Medulla oblongata (tissue), 1 donor: ENCODE measurements around the gene CCT6A.
"Not testable (repeated sequence)": the region's sequence is repeated elsewhere in the genome, so short reads cannot be mapped to it uniquely, and the experiment has no call there.

Experiments
- DNase-seq: peaks from one replicate; pipeline ENCODE4 v3.0.0-alpha.2; 2015; ENCODE audit errors: extremely low spot score

The CCT6A gene, protein sequence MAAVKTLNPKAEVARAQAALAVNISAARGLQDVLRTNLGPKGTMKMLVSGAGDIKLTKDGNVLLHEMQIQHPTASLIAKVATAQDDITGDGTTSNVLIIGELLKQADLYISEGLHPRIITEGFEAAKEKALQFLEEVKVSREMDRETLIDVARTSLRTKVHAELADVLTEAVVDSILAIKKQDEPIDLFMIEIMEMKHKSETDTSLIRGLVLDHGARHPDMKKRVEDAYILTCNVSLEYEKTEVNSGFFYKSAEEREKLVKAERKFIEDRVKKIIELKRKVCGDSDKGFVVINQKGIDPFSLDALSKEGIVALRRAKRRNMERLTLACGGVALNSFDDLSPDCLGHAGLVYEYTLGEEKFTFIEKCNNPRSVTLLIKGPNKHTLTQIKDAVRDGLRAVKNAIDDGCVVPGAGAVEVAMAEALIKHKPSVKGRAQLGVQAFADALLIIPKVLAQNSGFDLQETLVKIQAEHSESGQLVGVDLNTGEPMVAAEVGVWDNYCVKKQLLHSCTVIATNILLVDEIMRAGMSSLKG

DNA sequence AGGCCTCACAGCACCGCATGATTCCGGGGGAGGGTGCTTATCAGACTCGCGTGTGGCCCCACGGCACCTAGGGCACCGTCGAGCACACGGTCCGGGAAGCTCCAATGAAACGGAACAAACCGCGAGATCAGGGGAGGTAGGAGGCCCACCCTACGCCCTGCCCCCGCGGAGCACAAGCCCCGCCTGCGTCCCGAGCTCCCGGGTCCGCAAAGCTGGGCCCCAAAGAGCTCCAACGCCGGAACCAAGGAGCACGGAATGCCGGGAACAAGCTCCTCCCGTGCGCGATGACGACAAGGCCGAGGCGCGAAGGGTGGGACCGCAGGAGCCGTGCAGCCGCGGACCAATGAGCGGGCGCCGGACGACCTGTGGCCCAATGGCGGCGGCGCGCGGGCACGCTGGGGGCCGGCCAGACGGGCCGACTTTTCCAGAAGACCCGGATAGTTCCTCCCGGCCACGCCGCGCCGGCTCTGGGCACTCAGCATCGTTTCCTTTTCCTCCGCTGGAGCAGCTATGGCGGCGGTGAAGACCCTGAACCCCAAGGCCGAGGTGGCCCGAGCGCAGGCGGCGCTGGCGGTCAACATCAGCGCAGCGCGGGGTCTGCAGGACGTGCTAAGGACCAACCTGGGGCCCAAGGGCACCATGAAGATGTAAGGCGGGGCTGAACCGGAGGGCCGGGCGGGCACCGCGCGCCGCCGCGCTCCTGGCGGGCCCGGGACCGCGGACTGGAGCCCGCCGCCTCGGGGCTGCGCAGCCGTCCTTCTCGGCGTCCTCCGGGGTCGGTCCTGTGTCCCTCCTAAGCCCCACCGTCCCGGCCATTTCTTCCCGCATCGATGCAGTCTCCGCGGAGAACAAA lies at the start of gene CCT6A, which contains the start of gene PSPH:
CCT6A (plus strand) TSS at position 427 of the 853 bp plus-strand sequence; CDS start at position 511, 84 bp downstream.
PSPH (minus strand) TSS at position 106 of the 853 bp plus-strand sequence. CDS start 30,232 bp downstream, outside the sequence.
- peak; percentile 98 for DNase-seq

DNA sequence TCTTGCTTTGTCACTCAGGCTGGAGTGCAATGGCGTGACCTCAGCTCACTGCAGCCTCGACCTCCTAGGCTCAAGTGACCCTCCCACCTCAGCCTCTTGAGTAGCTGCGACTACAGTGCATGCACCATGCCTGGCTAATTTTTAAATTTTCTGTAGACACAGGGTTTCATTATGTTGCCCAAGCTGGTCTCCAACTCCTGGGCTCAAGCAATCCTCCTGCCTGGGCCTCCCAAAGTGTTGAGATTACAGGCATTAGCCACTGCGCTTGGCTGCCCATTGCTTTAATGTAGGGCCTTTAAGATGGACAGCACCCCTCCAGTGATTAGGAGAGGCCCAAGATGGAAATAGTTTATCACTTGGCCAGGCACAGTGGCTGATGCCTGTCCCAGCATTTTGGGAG lies 47.8 kb upstream of the CCT6A start:
- no peak for DNase-seq

DNA sequence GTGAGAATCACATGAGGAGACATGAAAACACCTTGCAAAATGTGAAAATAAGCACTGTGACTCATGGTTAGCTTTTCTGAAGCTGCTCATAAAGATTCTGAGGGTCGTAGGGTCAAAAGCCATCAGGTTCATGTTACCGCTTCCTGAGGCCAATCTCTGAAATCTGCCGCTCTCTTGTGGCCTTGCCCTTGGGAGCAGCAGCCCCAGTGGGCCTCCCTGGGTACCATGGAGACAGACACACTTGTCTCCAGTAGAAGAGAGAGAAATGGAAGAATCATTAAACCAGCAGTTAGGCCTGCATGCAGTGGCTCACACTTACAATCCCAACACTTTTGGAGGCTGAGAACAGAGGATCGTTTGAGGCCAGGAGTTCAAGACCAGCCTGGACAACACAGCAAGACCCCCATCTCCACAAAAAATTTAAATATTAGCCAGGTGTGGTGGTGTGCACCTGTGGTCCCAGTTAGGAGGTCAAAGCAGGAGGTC lies 44.4 kb upstream of the CCT6A start:
- no peak for DNase-seq

DNA sequence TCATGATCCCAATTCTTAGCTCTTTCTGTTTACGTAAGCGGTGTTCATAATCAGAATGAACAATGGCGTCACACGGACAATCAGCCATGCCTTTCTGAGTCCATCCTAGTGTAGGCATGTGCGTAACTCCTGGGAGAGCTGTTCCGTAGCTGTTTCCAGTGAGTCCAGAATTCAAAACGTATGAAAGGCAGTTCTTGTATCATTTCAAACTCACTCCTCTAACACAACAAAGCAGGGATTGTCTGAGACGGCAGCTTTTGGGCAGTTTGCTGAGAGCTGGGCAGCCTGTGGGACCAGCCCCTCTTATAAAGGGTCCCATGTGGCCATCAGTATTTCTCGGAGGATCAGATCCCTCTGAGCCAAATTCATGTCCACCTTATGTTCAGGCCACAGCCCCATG lies 43.7 kb upstream of the CCT6A start:
- peak; percentile 86 for DNase-seq

DNA sequence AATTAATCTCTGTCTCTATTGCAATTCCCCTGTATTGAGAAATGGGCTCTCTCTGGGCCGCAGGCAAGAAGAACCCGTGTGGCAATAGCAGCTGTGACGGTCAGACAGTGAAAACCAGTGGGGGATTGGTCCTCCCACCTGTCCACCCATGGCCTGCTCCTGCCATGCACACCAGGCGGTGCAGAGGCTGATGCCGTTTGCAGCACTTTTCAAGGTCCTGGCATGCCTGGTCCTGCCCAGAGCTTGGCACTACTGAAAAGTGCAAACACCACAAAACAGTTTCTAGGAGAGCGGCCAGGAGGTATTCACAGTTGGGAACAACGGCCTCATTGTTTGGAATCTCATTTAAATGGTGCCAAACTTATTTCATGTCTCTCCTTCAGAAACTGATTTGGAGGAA lies 41.9 kb upstream of the CCT6A start:
- peak; percentile 94 for DNase-seq

DNA sequence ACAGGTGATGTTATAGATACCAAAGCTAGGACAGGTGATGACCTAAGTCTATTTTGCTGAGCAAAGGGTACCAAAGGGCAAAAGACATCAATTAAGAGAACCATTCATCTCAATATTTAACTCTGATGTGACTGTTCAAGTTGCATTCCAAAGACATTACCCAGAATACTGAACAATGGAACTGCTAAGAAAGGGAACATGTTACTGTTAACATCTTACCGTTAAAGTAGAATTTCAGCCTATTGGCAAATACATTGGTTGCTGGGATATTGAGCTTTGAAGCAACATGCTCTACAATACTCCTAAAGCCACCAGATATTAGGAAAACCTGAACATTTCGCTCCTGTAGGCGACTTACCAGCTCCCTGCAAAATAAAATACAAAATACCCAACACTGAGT lies 34.5 kb upstream of the CCT6A start:
- not testable (repeated sequence) for DNase-seq

DNA sequence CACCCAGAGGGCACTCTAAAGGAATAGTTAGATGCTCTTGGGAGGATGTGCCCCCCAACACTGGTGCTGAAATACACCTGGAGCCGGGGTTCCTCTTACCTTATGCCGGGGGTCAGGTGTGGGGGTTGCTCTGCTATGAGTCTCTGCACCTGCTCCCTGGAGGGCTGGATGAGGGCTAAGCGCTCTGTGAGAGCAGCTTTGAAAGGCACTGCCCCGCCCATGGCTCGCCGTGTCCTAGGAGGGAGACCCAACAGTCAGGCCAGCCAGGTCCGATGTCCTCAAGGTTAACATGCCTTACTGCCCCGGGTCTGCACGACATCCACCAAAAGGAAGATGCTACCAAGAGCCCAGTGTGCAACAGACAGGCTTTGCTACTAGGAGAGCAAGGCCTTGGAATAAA lies 32.1 kb upstream of the CCT6A start:
- no peak for DNase-seq

DNA sequence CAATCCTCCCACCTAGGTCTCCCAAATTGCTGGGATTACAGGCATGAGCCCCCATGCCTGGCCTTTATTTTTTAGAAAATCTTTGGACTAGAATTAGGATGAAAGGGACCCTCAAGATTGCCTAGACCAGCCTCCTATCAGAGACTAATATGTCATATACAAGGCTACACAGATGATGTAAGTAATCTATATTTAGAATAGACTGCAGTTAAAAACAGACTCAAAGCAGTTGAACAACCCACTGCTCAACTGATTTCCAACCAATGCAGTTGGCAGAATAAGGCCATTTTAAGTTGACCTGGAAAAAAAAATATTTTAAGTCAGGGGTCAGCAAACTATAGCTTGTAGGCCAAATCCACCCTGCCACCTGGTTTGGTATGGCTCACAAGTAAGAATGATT lies 28.1 kb upstream of the CCT6A start:
- DNase-seq = no peak

DNA sequence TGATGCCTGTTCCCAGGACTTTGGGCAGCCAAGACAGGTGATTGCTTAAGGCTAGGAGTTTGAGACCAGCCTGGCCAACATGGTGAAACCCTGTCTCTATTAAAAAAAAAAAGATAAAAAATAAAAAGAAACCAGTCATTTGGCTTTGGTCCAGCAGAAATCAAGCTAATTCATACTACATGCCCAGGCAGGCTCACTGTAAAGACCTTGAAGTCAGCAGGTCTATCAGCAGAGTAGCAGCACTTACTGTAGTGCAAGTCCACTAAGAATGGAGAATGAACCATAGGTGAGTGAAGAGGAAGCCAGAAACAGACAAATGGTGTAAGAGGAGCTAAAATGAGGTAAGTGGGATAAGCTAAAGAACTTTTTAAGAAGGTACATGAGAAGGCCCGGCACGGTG lies 25.0 kb upstream of the CCT6A start:
- DNase-seq = no peak

DNA sequence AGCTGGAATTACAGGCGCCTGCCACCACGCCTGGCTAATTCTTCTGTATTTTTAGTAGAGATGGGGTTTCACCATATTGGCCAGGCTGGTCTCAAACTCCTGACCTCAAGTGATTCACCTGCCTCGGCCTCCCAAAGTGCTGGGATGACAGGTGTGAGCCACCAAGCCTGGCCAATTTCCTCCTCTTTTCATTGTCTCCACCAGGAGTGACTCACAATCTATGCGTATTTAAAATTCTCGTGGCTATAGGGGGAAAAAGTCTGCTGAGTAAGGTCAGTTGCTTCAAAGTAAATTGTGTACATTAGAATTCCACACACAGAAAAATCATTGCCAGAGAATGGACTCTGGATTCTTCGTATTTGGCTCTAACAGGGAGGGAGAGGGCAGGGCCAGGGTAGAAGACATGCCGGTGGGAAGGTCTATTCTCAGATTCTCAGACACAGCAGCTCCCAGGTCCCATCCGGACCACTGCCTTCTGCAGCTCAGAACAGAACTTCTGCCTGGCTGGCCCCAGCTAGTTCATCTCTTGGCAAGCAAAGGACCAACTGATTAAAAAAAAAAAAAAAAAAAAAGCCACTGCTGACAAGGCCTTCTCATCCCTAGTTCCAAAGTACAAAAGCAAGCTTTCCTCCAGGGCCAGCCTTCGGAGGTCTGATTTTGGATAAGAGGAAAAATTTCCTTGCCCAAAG lies 22.5 kb upstream of the CCT6A start:
- no peak for DNase-seq

DNA sequence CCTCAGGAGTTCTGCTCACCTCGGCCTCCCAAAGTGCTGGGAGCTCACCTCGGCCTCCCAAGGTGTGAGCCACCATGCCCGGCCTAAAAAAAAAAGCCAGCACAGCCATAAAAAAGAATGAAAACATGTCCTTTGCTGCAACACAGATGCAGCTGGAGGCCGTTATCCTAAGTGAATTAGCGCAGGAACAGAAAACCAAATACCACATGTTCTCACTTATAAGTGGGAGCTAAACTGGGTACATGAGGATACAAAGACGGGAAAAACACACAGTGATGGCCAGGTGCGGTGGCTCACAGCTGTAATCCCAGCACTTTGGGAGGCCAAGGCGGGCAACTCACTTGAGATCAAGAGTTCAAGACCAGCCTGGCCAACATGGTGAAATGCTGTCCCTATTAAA lies 21.2 kb upstream of the CCT6A start:
- DNase-seq = no peak

DNA sequence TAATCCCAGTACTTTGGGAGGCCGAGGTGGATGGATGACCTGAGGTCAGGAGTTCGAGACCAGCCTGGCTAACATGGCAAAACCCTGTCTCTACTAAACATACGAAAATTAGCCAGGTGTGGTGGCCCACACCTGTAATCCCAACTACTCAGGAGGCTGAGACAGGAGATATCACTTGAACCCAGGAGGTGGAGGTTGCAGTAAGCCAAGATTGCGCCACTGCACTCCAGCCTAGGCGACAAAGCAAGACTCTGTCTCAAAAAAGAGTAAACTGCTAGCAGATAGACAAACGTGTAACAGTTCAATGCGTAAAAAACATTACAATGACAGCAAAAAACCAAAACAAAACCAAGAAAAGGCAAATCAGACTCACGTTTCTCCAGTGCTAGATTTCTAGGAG lies 20.0 kb upstream of the CCT6A start:
- DNase-seq = not testable (repeated sequence)

DNA sequence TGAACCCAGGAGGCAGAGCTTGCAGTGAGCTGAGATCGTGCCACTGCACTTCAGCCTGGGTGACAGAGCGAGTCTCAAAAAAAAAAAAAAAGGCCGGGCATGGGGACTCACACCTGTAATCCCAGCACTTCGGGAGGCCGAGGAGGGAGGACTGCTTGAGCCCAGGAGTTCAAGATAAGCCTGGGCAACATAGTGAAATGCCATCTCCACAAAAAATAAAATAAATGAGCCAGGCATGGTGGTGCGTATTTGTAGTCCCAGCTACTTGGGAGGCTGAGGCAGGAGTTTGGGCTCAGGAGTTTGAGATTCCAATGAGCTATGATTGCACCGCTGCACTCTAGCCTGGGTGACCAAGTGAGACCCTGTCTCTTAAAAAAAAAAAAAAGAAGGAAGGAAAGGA lies 19.0 kb upstream of the CCT6A start:
- DNase-seq = not testable (repeated sequence)

DNA sequence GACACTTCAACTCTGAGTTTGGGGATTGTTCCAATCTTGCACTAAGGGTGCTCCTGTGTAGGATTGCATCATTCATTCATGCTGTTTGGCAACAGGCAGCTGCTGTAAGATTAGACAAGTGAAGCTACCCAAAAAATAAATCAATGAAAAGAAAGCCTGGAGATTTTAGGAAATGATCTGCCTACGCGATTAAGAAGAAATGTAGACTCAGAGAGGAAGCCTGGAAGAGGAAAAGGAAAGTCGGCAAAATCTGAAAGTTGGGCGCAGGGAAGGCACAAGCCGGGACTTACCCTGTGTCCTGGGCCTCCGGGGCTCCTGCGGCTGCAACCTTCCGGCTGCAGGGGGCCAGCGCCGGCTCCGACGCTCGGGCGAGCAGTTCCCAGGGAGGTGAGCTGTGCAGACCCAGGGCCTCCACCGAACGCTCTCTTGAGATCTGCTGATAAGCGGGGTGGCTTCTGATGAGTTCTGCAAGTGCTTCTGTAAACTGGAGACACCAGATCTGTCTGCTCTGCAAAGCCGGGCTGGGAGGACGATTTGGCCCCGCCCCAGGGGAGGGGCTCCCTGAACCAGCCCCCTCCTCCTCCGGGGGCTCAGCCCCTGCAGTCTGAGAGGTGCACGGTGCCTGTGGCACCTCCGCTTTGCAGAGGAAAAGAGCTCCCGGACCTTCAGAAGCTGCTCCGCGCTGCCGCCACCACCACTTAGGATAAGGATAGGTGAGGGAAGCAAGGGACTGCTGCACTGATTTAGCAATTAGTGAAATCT lies 17.7 kb upstream of the CCT6A start:
- DNase-seq = peak; percentile 54

DNA sequence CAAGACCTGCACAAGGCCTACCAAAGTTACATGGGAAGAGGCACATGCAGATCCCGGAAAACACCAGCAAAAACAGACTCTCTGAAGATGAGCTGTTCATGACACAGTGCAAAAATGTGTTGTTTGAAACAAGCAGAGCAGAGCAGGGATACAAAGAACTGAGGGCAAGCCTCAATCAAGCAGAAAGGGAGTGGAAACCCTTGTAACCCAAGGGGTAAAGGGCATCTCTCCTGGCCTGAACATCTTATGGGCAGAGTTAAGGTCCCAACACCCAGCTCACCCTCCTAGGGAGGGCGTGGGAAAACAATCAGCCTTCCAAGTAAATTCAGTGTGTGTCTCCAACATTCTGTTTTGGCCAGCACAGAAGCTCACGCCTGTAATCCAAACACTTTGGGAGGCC lies 10.8 kb upstream of the CCT6A start:
- no peak for DNase-seq

DNA sequence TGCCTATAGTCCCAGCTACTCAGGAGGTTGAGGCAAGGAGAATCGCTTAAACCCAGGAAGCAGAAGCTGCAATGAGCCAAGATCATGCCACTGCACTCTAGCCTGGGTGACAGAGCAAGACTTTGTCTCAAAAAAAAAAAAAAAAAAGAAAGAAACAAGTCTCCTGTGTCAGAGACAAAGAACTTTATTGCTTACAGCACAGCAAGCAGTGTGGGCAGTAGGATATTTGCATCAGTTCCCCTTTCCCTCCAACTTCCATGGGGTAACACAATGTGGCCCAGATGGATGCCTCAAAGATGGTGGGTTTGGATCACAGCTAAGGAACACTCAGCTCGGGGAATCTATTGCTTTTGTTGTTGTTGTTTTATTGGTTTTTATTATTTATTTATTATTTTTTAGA lies 5.8 kb upstream of the CCT6A start:
- not testable (repeated sequence) for DNase-seq

DNA sequence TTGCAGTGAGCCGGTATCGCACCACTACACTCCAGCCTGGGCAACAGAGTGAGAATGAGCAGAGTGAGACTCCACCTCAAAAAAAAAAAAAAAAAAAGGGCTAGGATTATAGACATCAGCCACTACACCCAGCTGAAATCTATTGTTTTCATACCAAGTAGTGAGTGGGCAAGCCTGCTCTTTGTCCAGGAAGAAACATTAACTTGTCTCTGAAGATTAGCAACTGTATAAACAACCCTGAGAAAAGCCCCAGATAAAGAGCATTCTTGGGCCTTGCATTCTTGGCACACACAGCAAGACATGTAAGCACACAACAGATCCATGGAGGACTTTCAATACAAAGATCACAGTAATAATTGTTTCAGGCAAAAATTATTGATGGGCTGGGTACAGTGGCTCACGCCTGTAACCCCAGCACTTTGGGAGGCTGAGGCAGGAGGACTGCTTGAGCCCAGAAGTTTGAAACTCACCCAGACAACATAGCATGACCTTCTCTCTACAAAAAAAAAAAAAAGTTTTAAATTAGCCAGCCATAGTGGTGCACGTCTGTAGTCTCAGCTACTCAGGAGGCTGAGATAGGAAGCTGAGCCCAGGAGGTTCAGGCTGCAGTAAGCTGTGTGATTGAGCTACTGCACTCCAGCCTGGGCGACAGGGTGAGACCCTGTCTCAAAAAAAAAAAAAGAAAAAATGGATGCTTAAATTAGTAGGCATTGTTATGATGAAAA lies 4.7 kb upstream of the CCT6A start:
- DNase-seq = no peak

DNA sequence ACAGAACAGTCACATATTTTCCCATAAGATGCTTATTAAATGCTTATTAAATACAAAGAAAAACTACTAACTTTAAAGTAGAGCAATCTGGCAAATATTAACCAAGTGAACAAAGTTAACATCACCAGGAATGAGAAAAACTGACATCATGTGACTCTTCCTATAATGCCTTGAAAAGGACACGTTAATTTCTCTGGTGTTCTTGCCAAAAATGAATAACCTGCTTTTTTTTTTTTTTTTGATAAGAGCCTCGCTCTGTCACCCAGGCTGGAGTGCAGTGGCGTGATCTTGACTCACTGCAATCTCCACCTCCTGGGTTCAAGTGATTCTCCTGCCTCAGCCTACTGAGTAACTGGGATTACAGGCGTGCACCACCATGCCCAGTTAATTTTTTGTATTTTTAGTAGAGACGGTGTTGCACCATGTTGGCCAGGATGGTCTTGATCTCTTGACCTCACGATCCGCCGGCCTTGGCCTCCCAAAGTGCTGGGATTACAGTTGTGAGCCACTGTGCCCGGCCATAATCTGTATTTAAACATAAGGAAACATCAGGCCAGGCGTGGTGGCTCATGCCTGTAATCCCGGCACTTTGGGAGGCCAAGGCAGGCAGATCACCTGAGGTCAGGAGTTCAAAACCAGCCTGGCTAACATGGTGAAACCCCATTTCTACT lies 4.0 kb upstream of the CCT6A start:
- not testable (repeated sequence) for DNase-seq

DNA sequence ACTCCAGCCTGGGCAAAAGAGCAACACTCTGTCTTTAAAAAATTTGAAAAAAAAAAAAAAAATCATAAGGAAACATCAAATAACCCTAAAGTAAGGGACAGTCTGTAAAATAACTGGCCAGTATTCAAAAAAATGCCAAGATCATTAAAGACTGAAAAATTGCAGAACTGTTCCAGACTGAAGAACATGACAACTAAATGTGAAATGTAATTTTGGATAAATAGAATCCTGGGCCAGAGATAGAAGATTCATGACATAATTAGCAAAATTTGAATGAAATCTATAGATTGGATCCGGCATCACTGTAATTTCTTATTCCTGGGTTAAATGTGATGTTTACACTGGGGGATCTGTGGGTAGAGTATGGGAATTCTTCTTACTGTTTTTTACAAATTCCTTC lies 3.3 kb upstream of the CCT6A start:
- no peak for DNase-seq

DNA sequence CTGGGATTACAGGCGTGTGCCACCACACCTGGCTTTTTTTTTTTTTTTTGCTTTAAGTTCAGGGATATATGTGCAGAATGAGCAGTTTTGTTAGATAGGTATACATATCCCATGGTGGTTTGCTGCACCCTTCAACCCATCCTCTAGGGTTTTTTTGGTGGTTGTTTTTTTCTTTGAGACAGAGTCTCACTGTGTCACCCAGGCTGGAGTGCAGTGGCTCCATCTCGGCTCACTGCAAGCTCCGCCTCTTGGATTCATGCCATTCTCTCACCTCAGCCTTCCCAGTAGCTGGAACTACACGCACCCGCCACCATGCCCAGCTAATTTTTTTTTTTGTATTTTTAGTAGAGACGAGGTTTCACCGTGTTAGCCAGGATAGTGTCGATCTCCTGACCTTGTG lies 2.8 kb upstream of the CCT6A start:
- not testable (repeated sequence) for DNase-seq
